GM21529 (cell line): Measurements from ENCODE around the gene SLC2A10.

Experiments
- ATAC-seq: cut with Tn5 transposase; IDR thresholded peaks from one replicate; pipeline ENCODE4 v1.9.1; 2021; ENCODE audit not compliant: unreplicated experiment

The SLC2A10 gene

DNA sequence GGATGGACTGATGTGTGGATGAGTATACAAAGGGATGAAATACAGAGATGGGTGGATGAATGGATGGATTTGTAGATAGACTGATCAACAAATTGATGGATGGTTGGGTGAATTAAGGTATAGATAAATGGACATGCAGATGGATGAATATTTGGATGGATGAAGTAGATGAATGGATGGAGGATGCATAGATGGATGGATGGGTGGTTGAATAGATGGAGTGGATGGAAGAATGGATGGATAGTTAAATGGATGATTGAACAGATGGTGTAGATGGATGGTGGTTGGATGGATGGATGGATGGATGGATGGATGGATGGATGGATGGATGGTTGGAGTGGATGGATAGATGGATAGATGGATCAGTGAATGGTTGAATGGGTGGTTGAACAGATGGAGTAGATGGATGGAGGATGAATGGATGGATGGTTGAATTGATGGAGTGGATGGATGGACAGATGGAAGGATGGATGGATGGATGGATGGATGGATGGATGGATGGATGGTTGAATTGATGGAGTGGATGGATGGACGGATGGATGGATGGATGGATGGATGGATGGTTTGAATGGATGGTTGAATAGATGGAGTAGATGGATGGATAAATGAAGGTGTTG lies 15.0 kb downstream of the SLC2A10 start:
- no peak for ATAC-seq

DNA sequence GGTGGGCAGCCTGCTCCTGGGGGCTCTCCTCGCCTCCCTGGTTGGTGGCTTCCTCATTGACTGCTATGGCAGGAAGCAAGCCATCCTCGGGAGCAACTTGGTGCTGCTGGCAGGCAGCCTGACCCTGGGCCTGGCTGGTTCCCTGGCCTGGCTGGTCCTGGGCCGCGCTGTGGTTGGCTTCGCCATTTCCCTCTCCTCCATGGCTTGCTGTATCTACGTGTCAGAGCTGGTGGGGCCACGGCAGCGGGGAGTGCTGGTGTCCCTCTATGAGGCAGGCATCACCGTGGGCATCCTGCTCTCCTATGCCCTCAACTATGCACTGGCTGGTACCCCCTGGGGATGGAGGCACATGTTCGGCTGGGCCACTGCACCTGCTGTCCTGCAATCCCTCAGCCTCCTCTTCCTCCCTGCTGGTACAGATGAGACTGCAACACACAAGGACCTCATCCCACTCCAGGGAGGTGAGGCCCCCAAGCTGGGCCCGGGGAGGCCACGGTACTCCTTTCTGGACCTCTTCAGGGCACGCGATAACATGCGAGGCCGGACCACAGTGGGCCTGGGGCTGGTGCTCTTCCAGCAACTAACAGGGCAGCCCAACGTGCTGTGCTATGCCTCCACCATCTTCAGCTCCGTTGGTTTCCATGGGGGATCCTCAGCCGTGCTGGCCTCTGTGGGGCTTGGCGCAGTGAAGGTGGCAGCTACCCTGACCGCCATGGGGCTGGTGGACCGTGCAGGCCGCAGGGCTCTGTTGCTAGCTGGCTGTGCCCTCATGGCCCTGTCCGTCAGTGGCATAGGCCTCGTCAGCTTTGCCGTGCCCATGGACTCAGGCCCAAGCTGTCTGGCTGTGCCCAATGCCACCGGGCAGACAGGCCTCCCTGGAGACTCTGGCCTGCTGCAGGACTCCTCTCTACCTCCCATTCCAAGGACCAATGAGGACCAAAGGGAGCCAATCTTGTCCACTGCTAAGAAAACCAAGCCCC lies 16.0 kb downstream of the SLC2A10 start:
- no peak for ATAC-seq

DNA sequence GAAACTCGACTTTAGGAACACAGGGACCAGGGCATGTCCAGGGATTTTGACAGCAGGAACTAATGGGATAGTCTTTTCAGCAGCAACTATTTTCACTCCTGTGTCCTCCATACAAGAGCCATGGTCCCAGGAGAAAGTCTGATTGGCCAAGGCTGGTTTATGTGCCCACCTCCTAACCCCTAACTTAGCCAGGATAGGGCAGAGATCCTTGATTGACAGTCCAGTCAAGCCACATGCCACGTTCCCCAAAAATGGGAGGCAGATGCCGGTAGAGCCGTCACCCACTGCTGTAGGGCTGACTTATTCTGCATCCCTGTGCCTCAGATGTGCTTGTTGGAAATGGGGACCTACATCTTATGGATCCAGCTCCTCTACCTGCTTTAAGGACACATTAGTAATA lies 22.3 kb downstream of the SLC2A10 start:
- no peak for ATAC-seq

DNA sequence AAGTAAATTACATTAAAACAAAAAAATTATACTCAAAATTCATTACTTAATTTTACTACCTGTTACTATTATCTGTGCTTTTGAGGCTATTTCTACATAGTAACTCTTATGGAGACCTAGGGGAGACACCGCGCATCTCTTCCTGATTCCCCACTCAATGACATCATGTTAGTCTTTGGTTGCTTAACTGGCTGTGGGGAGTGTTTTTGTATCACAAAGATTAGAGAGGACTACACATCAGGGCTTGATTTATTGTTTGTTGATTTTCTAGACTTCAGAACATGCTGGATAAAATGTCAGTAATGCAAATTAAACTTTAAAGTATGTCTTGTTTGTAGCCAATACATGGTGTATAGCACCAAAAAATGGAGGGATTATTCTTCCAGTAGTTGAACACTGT lies 26.0 kb downstream of the SLC2A10 start:
- ATAC-seq, result no peak

DNA sequence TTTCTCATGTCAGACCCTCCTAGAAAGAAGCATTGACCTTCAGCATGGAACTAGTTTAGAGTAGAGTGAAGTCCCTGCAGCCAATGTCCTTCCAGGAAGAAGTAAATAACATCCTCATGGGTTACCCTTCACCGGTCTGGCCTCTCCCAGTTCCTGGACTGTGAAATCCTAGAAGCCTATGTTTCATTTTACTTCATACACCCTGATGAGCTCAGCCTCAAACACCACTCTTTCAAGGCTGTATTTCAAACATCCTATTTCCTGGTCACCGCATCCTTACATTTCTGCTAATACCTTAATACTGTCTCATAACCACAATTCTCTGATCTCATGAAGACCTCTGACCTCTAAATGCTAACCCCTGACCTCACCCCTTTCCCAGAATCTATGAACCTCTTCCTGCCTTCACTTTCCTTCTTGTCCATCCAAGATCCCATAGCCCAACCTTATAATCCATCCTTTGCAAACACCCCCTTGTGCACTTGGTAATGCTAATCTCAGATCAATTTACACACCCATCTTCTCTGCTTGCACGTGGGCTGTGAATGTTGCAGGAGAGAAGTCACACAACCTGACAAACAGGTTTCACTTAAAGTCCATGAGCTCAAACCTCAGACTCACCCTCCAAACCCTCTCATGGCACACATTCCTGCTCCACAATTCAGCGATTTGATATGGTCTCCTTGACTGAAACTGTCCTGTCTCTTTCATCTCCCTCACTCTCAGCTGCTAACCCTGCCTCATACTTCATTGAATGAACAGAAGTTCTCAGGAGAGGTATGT lies 30.2 kb downstream of the SLC2A10 start:
- no peak for ATAC-seq

DNA sequence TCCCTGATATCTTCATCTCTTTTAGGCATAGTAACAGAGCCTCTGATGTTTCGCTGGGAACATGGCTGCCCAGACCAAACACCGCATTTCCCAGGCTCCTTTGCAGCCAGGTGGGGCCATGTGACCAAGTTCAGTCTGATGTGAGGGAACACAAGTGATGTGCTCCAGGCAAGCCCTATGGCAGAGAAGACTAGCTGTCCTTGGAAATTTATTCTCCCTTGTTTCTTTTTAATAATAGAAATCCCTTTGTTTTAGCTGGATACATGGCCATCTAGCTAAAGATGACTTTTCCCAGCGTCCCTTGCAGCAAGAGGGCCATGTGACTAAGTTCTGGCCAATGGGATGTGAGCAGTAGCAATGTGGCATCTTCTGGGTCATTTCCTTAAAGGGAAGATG lies 30.8 kb downstream of the SLC2A10 start:
- ATAC-seq, result no peak

DNA sequence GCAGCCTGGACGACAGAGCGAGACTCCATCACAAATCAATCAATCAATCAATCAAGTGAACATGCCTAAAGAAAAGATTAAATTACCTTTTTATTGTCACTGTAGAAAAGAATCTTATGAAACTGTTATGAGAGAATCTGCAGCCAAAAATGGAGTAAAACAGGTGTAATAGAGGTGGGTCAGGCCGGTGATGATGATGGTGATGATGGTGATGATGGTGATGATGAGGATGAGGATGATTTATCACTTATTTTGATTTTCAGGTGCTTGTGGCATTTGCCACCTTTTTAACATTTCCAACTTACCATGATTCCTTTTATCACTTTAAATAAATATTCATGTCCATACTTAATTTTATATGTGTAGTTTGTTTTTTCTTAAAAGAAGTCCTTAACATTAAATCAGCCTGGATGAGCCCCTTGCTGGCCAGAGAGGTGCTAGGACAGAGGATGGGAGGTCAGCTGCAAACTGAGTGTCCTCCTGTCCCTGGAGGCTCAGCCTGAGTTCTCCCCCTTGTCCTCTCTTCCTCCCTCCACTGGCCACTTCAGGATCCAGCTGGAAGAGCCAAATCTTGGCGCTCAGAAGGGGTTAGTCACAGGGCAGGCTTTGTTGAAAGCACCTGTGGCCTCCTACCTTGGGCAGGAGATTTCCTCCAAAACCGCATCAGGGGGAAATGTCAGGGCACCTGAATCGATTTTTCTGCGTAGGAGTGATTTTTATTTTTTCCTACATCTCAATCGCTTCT lies 32.6 kb downstream of the SLC2A10 start:
- ATAC-seq, result no peak

DNA sequence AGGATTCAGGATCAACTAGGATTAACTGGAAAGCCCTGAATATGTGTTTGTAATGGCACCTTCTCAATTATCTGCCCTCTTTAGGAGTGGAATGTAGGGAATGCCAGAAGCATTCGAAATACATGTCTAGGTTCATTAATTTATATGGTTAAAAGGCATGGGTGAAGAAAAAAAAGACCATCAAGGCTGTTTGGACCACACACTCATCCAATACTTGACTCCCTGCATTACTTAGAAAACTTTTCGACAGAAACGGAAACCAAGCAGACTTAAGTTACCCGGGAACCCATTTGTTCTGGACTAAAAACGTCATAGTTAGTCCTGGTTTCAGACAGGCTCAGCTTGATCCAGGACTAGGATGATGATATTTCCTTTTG lies 33.2 kb downstream of the SLC2A10 start:
- ATAC-seq, result no peak

DNA sequence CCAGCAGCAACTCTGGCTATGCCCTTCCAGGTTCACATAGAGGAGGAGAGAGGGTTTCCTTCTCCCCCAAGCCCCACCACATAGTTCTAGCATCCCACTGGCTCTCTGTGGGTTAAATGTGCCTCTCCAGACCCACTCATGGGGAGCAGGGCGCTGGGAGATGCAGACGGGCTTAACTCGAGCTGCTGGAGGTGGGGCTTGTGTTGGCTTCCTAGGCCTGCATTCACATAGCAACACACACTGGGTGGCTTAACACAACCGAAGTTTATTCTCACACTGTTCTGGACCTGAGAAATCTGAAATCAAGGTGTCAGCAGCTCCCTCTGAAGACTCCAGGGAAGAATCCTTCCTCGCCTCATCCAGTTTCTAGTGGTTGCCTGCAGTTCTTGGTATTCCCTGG lies 33.6 kb downstream of the SLC2A10 start:
- ATAC-seq, result no peak

DNA sequence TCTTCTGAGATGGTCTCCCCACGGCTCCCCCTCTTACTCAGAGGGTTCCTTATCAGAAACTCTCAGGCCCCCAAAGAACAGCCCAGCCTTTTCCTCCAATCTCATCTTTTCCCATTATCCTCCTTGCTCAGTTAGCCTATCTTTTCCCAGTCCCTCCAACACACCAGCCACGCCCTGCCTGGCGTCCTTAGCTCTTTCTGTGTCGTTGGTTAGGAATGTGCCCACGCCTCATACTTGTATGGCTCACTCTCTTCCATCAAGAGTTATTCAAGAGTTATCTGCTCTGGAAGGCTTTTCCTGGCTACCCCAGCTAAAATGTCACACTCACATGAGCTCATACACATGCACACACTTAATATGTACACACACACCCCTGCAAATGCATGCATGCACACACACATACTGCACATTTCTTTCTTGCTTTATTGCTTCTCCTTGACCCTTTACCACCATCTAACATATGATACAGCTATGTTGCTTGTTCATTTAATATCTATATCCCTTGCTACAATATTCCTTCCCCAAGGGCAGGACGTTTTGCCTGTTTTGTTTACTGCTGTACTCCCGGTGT lies 37.6 kb downstream of the SLC2A10 start:
- ATAC-seq, result no peak

DNA sequence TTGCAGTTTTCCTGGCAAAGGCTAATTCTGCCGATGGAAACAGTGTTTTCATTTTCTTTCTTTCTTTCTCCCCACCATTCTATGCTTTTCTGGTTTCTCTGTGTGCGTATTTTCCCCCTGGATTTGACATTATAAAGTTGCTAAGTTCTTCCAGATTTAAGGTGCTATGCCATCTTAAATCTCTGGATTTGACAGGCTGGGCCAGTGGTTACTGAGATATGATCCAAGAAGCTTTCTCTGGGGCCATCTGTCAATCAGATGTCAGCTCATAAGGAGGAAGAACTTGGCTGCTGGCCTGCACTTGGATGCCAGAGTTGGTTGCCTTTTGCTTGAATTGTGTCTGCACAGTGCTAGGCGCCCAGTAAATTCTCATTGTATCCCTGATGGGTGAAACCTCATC lies 39.7 kb downstream of the SLC2A10 start:
- ATAC-seq, result no peak

DNA sequence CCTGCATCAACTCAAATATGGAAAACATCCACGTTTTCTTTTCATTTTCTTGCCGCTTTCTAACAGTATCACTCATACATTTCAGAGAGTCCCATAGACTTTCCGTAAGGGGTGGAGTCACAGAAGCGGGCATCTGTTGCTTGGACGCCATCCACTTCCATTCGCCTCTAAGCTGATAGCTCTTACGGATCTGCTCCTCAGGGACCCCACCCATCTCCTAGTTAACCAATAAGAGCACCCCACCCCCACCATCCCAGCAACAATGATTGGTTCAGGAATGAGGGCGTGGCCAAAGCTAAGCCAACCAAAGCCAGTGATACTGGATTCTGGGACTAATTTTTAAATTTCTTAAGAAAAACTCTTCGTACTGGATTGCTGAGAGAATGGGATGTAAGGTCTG lies 42.4 kb downstream of the SLC2A10 start:
- no peak for ATAC-seq

DNA sequence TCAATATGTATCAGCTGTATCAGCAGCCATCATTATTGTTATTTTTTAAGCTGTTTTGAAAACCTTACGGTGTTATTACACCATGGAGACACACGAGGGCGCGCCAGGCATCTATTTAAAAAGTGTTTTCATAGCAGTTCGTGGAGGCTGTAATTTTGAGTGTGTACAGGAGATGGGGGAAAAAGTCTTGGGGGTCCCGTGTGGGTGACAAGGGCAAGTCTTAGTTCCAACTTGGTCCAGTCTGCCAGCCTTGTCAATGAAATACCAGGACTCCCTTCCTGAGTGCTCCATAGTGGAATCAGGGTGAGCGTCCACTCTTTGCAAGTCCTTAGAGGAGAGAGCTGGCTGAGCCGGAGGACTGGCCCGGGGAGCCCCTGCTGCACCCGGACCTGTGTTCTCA lies 43.3 kb downstream of the SLC2A10 start:
- no peak for ATAC-seq

DNA sequence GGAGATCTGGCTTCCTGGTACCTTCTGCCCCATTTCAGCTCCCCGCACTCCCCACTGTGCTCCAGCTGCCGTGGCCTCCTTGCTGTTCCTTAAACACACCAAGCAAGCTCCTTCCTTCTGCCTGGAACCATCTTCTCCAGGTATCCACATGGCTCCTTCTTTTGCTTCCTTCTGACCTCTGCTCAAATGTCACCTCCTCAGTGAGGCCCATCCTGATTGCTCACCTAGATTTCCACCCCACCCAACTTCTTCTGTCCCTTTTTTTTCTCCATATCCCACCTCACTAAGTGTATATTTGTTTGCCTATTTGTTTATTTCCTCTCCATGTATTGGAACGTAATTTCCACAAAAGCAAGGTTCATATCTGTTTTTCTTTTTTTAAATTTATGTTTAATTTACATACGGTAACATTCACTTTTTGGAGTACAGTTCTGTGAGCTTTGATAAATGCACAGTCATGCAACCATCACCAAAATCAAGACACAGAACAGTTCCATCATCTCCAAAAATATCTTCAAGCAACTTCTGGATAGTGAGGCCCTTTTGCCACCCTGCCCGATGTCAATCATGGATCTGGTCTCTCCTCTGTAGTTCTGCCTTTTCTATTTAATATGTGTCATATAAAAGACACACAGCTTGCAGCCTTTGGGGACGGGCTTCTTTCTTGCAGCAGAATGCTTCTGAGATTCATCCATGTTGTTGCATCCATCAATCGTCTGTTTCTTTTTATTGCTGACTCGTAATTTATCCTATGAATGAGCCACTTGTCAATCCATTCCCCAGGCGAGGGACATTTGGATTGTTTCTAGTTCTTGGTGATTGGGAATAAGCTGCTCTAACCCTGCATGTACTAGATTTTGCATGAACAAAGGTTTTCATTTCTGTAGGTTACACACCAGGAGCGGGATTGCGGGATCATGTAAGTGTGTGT lies 46.3 kb downstream of the SLC2A10 start:
- no peak for ATAC-seq

DNA sequence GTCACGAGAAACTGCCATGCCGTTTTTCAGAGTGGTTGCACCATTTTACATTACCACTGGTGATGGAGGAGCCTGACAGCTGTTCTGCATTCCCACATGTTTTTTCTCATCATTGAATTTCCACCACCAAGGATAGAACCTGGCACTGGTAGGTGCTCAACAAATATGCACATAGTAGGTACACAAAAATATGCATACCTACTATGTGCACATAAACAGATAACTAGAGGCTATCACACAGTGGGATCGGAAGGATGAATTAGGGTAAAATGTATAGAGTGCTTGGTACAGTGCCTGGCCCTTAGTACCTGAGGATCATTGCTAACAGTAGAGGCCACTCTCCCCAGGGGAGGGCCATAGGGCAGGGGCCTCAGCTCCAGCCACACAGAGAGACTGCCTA lies 47.0 kb downstream of the SLC2A10 start:
- no peak for ATAC-seq

DNA sequence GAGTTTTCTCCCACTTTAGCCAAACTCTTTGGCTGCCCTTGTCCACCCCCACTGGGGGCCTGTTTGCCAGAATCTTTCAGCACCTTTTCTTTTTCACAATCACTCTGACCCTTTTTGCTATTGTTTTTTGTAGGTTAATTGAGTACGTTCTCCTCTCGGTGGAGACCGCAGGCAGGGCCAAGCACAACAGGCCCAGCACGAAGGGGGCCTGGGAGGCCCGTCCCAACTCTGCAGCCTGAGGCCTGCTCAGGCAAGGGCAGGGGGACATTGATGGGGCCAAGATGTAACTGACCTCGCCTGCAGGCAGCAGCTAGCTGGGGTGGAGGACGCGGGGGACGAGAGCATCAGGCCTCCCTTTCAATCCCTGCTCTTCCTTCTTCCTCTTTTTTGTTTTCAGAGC lies 47.7 kb downstream of the SLC2A10 start:
- no peak for ATAC-seq

DNA sequence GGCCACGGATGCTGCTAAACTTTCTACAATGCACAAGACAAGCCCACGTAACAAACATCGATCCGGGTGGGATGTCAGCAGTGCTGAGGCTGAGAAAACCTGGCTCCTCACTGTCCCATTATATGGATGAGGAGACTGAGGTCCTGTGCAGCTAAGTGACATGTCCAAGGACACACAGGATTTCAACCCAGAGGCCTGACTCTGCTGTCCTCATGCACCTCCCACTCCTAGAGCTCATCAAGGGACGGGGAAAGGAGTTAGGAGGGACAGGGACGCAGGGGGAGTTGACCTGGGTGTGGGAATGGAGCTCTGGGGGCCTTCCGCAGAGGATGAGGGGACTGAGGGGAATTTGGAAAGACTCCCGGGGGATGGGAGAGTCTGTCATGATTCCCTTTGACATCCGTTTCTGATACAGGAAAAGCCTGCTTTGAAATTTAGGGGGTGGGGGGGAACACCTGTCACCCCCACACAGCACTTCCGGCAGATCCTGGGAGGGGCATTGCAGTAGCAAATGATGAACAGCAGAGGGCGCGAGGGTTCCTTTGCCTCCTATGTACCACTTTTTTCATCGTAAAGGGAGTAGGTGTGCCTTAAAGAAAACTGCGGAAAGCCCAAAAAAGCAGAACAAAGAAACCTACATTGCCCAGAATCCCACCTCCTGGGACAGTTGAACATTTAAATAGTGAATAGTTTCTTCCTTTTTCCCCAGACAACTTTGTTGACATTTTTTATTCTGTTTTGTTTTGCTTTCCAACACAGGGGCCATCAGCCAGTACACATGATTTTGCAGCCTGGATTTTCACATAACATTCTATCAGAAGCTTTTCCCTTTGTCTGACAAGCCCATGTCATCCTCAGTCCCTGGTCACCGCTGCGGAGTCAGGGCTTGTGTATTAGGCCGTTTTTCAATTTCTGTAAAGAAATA lies 48.6 kb downstream of the SLC2A10 start:
- no peak for ATAC-seq

DNA sequence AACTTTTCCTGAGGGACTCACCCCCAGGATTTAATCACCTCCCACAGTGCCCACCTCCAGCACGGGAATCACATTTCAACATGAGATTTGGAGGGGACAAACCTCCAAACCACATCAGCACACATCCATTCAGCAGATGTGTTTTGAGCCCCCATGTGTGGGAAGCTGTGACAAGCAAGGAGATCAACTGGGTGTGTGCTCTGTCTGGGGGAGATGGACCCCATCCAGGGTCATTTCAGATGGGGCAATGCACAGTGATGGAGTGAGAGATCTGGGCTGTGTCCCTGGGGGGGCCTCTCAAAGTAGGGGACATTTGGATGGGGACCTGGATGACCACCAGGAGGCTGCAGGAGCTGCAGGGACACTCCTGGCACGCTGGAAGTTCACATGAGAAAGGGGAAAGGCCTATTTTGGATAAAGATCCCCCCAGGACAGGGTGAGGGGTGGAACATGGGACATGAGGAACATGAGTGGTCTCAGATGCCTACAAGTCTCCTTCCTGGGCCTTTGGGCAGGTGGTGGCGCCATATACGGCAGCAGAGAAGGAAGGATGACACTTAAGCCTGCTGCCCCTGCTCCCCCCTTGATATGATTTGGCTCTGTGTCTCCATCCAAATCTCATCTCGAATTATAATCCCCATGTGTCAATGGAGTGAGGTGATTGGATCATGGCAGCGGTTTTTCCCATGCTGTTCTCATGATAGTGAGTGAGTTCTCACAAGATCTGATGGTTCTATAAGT lies 49.6 kb downstream of the SLC2A10 start:
- ATAC-seq, result no peak
